SK-N-SH (cell line): ENCODE results near the gene ISLR. TPM values are rescaled to one million over a fixed set of nuclear protein-coding genes. Genes with fewer than 3 reads are reported as not detected.

Experiments used
- CTCF ChIA-PET: fragments of 300-600, 350-600 bp; formaldehyde crosslinking; extraction: SDS; loops from one replicate; lab custom pipeline; 2021; lab: Yijun Ruan, JAX
- POLR2A ChIA-PET: fragments of 350-600 bp; sonication (Branson Sonifier 250); formaldehyde crosslinking; extraction: SDS; loops from one replicate; lab custom pipeline; 2020; ENCODE audit warnings: antibody characterized with exemption, inconsistent platforms; lab: Yijun Ruan, JAX
- DNase-seq: peaks from one replicate; pipeline ENCODE4 v3.0.0; 2012
- H2AFZ ChIP-seq: fragments of 200-600 bp; sonication (generic); 2 replicates; pipeline ENCODE4 v1.8.1; 2016; ENCODE audit warnings: antibody characterized with exemption, mild to moderate bottlenecking, low read depth
- H3F3A ChIP-seq: fragments of 200-600 bp; sonication (generic); replicated peaks from 2 replicates; pipeline ENCODE3; 2016; ENCODE audit warnings: antibody characterized with exemption, mild to moderate bottlenecking; ENCODE audit not compliant: insufficient read depth
- H3K27ac ChIP-seq, 2 experiments: fragments of 200-500 bp in 1 of 2; fragments of 200-600 bp in 1 of 2; sonication (Bioruptor generic) in 1 of 2; sonication (generic), shearing (Covaris generic) in 1 of 2; 2 replicates each; pipeline versions ENCODE4 v1.5.1 to v1.6.1; 2014 to 2016; ENCODE audit warnings: low read depth in 2 of 2, inconsistent platforms in 1 of 2, low read length in 1 of 2, mild to moderate bottlenecking in 1 of 2, mixed read lengths in 1 of 2
- H3K27me3 ChIP-seq: fragments of 200-600 bp; sonication (generic), shearing (Covaris generic); 2 replicates; pipeline ENCODE4 v1.6.1; 2016; ENCODE audit warnings: mixed run types; ENCODE audit not compliant: insufficient read depth
- H3K36me3 ChIP-seq, 2 experiments: fragments of 200-500 bp in 1 of 2; fragments of 200-600 bp in 1 of 2; sonication (Bioruptor generic) in 1 of 2; sonication (generic) in 1 of 2; replicated peaks in 1 of 2; 2 replicates each; pipeline versions ENCODE3 to v1.5.1; 2014 to 2016; ENCODE audit warnings: low read length in 1 of 2, mild to moderate bottlenecking in 1 of 2; ENCODE audit not compliant: insufficient read depth in 2 of 2, control insufficient read depth in 1 of 2
- H3K4me1 ChIP-seq, 2 experiments: fragments of 200-500 bp in 1 of 2; fragments of 200-600 bp in 1 of 2; sonication (Bioruptor generic) in 1 of 2; sonication (generic), shearing (Covaris generic) in 1 of 2; 2 replicates each; pipeline versions ENCODE4 v1.5.1 to v1.6.1; 2014 to 2016; ENCODE audit warnings: low read depth in 1 of 2, low read length in 1 of 2, mixed run types in 1 of 2; ENCODE audit not compliant: insufficient read depth in 2 of 2, control insufficient read depth in 1 of 2
- H3K4me2 ChIP-seq: fragments of 200-600 bp; sonication (generic), shearing (Covaris generic); 2 replicates; pipeline ENCODE4 v1.6.1; 2017; ENCODE audit warnings: mixed run types
- H3K4me3 ChIP-seq, 2 experiments: fragments of 200-500 bp in 1 of 2; fragments of 200-600 bp in 1 of 2; sonication (Bioruptor generic) in 1 of 2; sonication (generic), shearing (Covaris generic) in 1 of 2; 2 replicates each; pipeline versions ENCODE4 v1.5.1 to v1.8.1; 2014 to 2016; ENCODE audit warnings: low read depth in 2 of 2, inconsistent platforms in 1 of 2, low read length in 1 of 2, mild to moderate bottlenecking in 1 of 2, mixed read lengths in 1 of 2, moderate library complexity in 1 of 2
- H3K79me2 ChIP-seq: fragments of 200-600 bp; sonication (generic); 2 replicates; pipeline ENCODE4 v1.8.1; 2017; ENCODE audit warnings: mild to moderate bottlenecking; ENCODE audit not compliant: insufficient read depth
- H3K9ac ChIP-seq: fragments of 200-600 bp; sonication (generic); 2 replicates; pipeline ENCODE4 v1.6.1; 2017; ENCODE audit warnings: mixed run types
- H3K9me2 ChIP-seq: fragments of 200-600 bp; sonication (generic); 2 replicates; pipeline ENCODE4 v1.6.1; 2017; ENCODE audit warnings: mixed run types
- H3K9me3 ChIP-seq: fragments of 200-600 bp; sonication (generic); 2 replicates; pipeline ENCODE4 v1.6.1; 2017; ENCODE audit warnings: mixed run types, mild to moderate bottlenecking, moderate library complexity
- H4K20me1 ChIP-seq: fragments of 200-600 bp; sonication (generic); 2 replicates; pipeline ENCODE4 v1.6.1; 2017; ENCODE audit warnings: mild to moderate bottlenecking, mixed run types; ENCODE audit not compliant: insufficient read depth
- CHD2 ChIP-seq: fragments of 150-350 bp; IDR thresholded peaks from 2 replicates; pipeline ENCODE4 v1.6.1; 2018; ENCODE audit warnings: low read length; ENCODE audit not compliant: partially characterized antibody
- ELF1 ChIP-seq: IDR thresholded peaks from 2 replicates; pipeline ENCODE4 v1.4.0; 2012
- EP300 ChIP-seq, 2 experiments: IDR thresholded peaks; 2 replicates each; pipeline versions ENCODE4 v1.4.0 to v1.6.1; 2012; ENCODE audit warnings: borderline replicate concordance in 1 of 2, low read depth in 1 of 2, low read length in 1 of 2
- FOXM1 ChIP-seq: IDR thresholded peaks from 2 replicates; pipeline ENCODE4 v1.4.0; 2012; ENCODE audit warnings: low read depth, mild to moderate bottlenecking
- GABPA ChIP-seq: IDR thresholded peaks from 2 replicates; pipeline ENCODE4 v1.4.0; 2012; ENCODE audit warnings: low read depth, mild to moderate bottlenecking
- MAX ChIP-seq: IDR thresholded peaks from 2 replicates; pipeline ENCODE4 v1.4.0; 2012; ENCODE audit warnings: low read depth
- MEF2A ChIP-seq: IDR thresholded peaks from 2 replicates; pipeline ENCODE4 v1.4.0; 2012; ENCODE audit warnings: low read depth, borderline replicate concordance
- NFIC ChIP-seq: IDR thresholded peaks from 2 replicates; pipeline ENCODE4 v1.4.0; 2012; ENCODE audit warnings: borderline replicate concordance
- PBX3 ChIP-seq: IDR thresholded peaks from 2 replicates; pipeline ENCODE4; 2012
- POLR2AphosphoS5 ChIP-seq: IDR thresholded peaks from 2 replicates; pipeline ENCODE4 v1.6.1; 2012; ENCODE audit warnings: low read depth, low read length
- RFX5 ChIP-seq: IDR thresholded peaks from 2 replicates; pipeline ENCODE4 v1.6.1; 2012; ENCODE audit warnings: mild to moderate bottlenecking, improper control_type of control experiment, low read length
- RXRA ChIP-seq: IDR thresholded peaks from 2 replicates; pipeline ENCODE4 v1.4.0; 2012; ENCODE audit warnings: low read depth, mild to moderate bottlenecking, borderline replicate concordance
- SMC3 ChIP-seq: IDR thresholded peaks from 2 replicates; pipeline ENCODE4 v1.6.1; 2012; ENCODE audit warnings: low read depth, low read length, improper control_type of control experiment
- TAF1 ChIP-seq: IDR thresholded peaks from 2 replicates; pipeline ENCODE4 v1.6.1; 2012; ENCODE audit warnings: low read depth, mild to moderate bottlenecking, low read length, moderate library complexity, borderline replicate concordance
- TCF12 ChIP-seq: IDR thresholded peaks from 2 replicates; pipeline ENCODE4 v1.4.0; 2012
- TEAD4 ChIP-seq: IDR thresholded peaks from 2 replicates; pipeline ENCODE4 v1.4.0; 2012; ENCODE audit warnings: mild to moderate bottlenecking, borderline replicate concordance; ENCODE audit not compliant: insufficient read depth
- USF2 ChIP-seq: fragments of 150-350 bp; IDR thresholded peaks from 2 replicates; pipeline ENCODE4 v1.6.1; 2017; ENCODE audit warnings: antibody characterized with exemption, low read length, low read depth, borderline replicate concordance
- WGBS: methylation state at CpG from one replicate; pipeline ENCODE4 v1.1.6; 2017; ENCODE audit warnings: low lambda C conversion rate; 5-methylcytosine and 5-hydroxymethylcytosine counted together
- polyA plus RNA-seq, 3 experiments: library from polyadenylated mRNA; depleted of rRNA; stranded (reverse); fragments of >200 nt; gene quantifications; 2 replicates each; pipeline ENCODE4 v1.2.3, GENCODE V29; 2012

Gene ISLR
- polyA plus RNA-seq, 1 of the 3 experiments (the other 2 are of a cell fraction) = 7.3 TPM

- peak overlapping the region; percentile 55; the same call in 1 of the 2 replicates for H3K9ac ChIP-seq
- no peaks in the 10 kb centered on the region for H3K36me3 ChIP-seq
- H3K79me2 ChIP-seq = no peaks in the 10 kb centered on the region
- H3K27me3 ChIP-seq = no peaks in the 10 kb centered on the region
- TF ChIP-seq TCF12 (peak; percentile 67), SMC3 (no peak), RFX5 (no peak), EP300 (IDR thresholded peaks at IDR 0.05; ENCODE audit: borderline replicate concordance in 1 of 2, low read depth in 1 of 2, low read length in 1 of 2) (peak in 1 of 2 experiments; percentile 51; a peak in 1 of 4 replicates), TAF1 (no peak), RXRA (peak; percentile 40), MAX (0 out of 2 replicates have a peak, but pooled peaks have one; percentile 5), NFIC (peak; percentile 5; the same call in 1 of the 2 replicates), CHD2 (no peak), TEAD4 (peak; percentile 49; the same call in 1 of the 2 replicates), PBX3 (peak; percentile 73)
- ChIA-PET POLR2A (interaction anchor here (1.2 kb wide), 1 partner anchor 13 kb away, joined by 6 read pairs; no protein-coding TSS in a partner anchor), CTCF (interaction anchor here (0.7 to 1.4 kb wide), 5 partner anchors 10 to 99 kb away, joined by 3 to 6 read pairs (median 4); no protein-coding TSS in a partner anchor)
- no peak for DNase-seq
- peak overlapping the region; percentile 17 for H3K4me2 ChIP-seq
- H4K20me1 ChIP-seq = no peaks in the 10 kb centered on the region
- peaks cover 29 to 59% of the 10 kb centered on the region in 2 experiments for H3K4me1 ChIP-seq
- no peaks in the 10 kb centered on the region for H3K9me2 ChIP-seq
- no peaks in the 10 kb centered on the region for H3K9me3 ChIP-seq
- no peak overlapping the region for H3K4me3 ChIP-seq
- WGBS = 50% methylated on average over 8 of the region's 11 CpGs
- H3F3A ChIP-seq = peaks cover 25% of the 10 kb centered on the region
- H3K27ac ChIP-seq = peak overlapping the region; percentile 61 to 82
- H2AFZ ChIP-seq = no peak overlapping the region
These were observed 35.5 kb downstream of the ISLR start for GRCh38 chr15:74208901-74209559.

- CTCF ChIA-PET = interaction anchor here (0.7 to 1.3 kb wide), 3 partner anchors 13 to 166 kb away, joined by 3 to 6 read pairs (median 5); no protein-coding TSS in a partner anchor
- peaks cover 25 to 54% of the 10 kb centered on the region in 2 experiments for H3K4me1 ChIP-seq
- no peak overlapping the region for H3K4me3 ChIP-seq
- H4K20me1 ChIP-seq = no peaks in the 10 kb centered on the region
- H3K4me2 ChIP-seq = peak overlapping the region; percentile 17
- no peaks in the 10 kb centered on the region for H3K27me3 ChIP-seq
- H3K9me2 ChIP-seq = no peaks in the 10 kb centered on the region
- peaks cover 20% of the 10 kb centered on the region for H3F3A ChIP-seq
- POLR2A ChIA-PET = interaction anchor here (1.2 kb wide), 1 partner anchor 12 kb away, joined by 6 read pairs; no protein-coding TSS in a partner anchor
- H3K9ac ChIP-seq = peak overlapping the region; percentile 55
- H2AFZ ChIP-seq = no peak overlapping the region
- WGBS = 69% methylated on average over 5 of the region's 5 CpGs
- no peaks in the 10 kb centered on the region for H3K9me3 ChIP-seq
- no peaks in the 10 kb centered on the region for H3K79me2 ChIP-seq
- peak overlapping the region; percentile 61 to 82 for H3K27ac ChIP-seq
- DNase-seq = no peak
- TF ChIP-seq SMC3 (no peak), USF2 (no peak), ELF1 (no peak), MAX (no peak), POLR2AphosphoS5 (no peak), GABPA (no peak), FOXM1 (no peak), TCF12 (no peak), MEF2A (no peak)
- TF ChIP-seq, all 33 proteins: peak for 0
- no peaks in the 10 kb centered on the region for H3K36me3 ChIP-seq
These were observed 36.0 kb downstream of the ISLR start for GRCh38 chr15:74209560-74209958.
